DND-41 (cell line): Measurements from ENCODE around the gene XRN2.

ENCODE experiments used
- CTCF ChIP-seq: IDR thresholded peaks from 2 replicates; pipeline ENCODE4 v1.5.1; 2012; ENCODE audit warnings: borderline replicate concordance, low read length, moderate library complexity, mild to moderate bottlenecking; ENCODE audit not compliant: poor library complexity, severe bottlenecking; ENCODE audit errors: extremely low read depth
- EZH2 ChIP-seq: IDR thresholded peaks from 3 replicates; pipeline ENCODE4 v1.6.1; 2012; ENCODE audit warnings: borderline replicate concordance, low read depth, mild to moderate bottlenecking, moderate library complexity, low read length, inconsistent platforms; ENCODE audit not compliant: severe bottlenecking

GRCh38 chr20:21368791-21369190 is 65.7 kb downstream of the XRN2 start:
- TF ChIP-seq CTCF (no peak), EZH2 (no peak)
